Activated naive CD4-positive, alpha-beta T cell treated with anti-CD3 and anti-CD28 coated beads, Interleukin-2, amount 50 U/mL, for 72 hours (primary cell): ENCODE results near the gene SUGP1. TPM values are rescaled to one million over a fixed set of nuclear protein-coding genes. Genes with fewer than 3 reads are reported as not detected.

Source experiments
- ATAC-seq, 2 donors: fragments of 150-1000 bp; cut with Tn5 transposase; 2 replicates each; pipeline ENCODE4 v1.10.0; 2021; ENCODE audit warnings: mild to moderate bottlenecking in 2 of 2, moderate library complexity in 2 of 2
- DNase-seq, 2 donors: peaks; one replicate each; pipeline ENCODE4 v3.0.0; 2021 to 2022; ENCODE audit warnings: low spot score in 2 of 2
- H3K27ac Mint-ChIP-seq, 2 donors: one replicate each; pipeline ENCODE4 v1.8.0; 2022; ENCODE audit warnings: mild to moderate bottlenecking in 2 of 2, mixed read lengths in 2 of 2
- H3K36me3 Mint-ChIP-seq, 2 donors: one replicate each; pipeline ENCODE4 v1.8.0; 2022; ENCODE audit warnings: mixed read lengths in 2 of 2
- H3K9me3 Mint-ChIP-seq, 2 donors: one replicate each; pipeline ENCODE4 v1.8.0; 2022; ENCODE audit warnings: mixed read lengths in 2 of 2
- total RNA-seq, 2 donors: library from RNA; stranded (reverse); gene quantifications; one replicate each; pipeline ENCODE4 v1.2.3, GENCODE V29; 2022

SUGP1 gene
- total RNA-seq, 2 donors from 2014 or later, result 55.1 to 55.4 TPM

- DNase-seq, result no peak
- Mint-ChIP-seq H3K36me3 (peaks cover 4 to 22% of the 10 kb centered on the region in 2 donors), H3K9me3 (no peaks in the 10 kb centered on the region), H3K27ac (no peak overlapping the region)
- no peak for ATAC-seq
Observed at GRCh38 chr19:19279062-19279612, 41.2 kb downstream of the SUGP1 start.

- H3K36me3 Mint-ChIP-seq, result peaks cover 0 to 18% of the 10 kb centered on the region in 2 donors
- no peaks in the 10 kb centered on the region for H3K9me3 Mint-ChIP-seq
- H3K27ac Mint-ChIP-seq, result no peak overlapping the region
- DNase-seq, result no peak
- ATAC-seq, result no peak
Observed at GRCh38 chr19:19278315-19278714, 42.0 kb downstream of the SUGP1 start.

- no peaks in the 10 kb centered on the region for H3K9me3 Mint-ChIP-seq
- no peak for DNase-seq
- peaks cover 0 to 18% of the 10 kb centered on the region in 2 donors for H3K36me3 Mint-ChIP-seq
- no peak overlapping the region for H3K27ac Mint-ChIP-seq
- ATAC-seq, result no peak
Observed at GRCh38 chr19:19276851-19277250, 43.5 kb downstream of the SUGP1 start.

- ATAC-seq (no peak), DNase-seq (no peak)
- Mint-ChIP-seq H3K36me3 (peaks cover 0 to 18% of the 10 kb centered on the region in 2 donors), H3K27ac (no peak overlapping the region), H3K9me3 (no peaks in the 10 kb centered on the region)
Observed at GRCh38 chr19:19276386-19276785, 43.9 kb downstream of the SUGP1 start.

GRCh38 chr19:19274716-19275565 is 45.4 kb downstream of the SUGP1 start:
- peak in 1 of 2 donors; percentile 19 for ATAC-seq
- DNase-seq, result no peak
- H3K9me3 Mint-ChIP-seq, result no peaks in the 10 kb centered on the region
- H3K36me3 Mint-ChIP-seq, result peaks cover 0 to 11% of the 10 kb centered on the region in 2 donors
- H3K27ac Mint-ChIP-seq, result no peak overlapping the region

GRCh38 chr19:19274146-19274545 is 46.2 kb downstream of the SUGP1 start:
- Mint-ChIP-seq H3K27ac (no peak overlapping the region), H3K36me3 (peaks cover 0 to 10% of the 10 kb centered on the region in 2 donors), H3K9me3 (no peaks in the 10 kb centered on the region)
- DNase-seq, result no peak
- ATAC-seq, result no peak

GRCh38 chr19:19271828-19272599 is 48.3 kb downstream of the SUGP1 start:
- no peak for ATAC-seq
- Mint-ChIP-seq H3K36me3 (peaks cover 0 to 5% of the 10 kb centered on the region in 2 donors), H3K9me3 (no peaks in the 10 kb centered on the region), H3K27ac (no peak overlapping the region)
- no peak for DNase-seq

- H3K9me3 Mint-ChIP-seq, result no peaks in the 10 kb centered on the region
- no peaks in the 10 kb centered on the region for H3K36me3 Mint-ChIP-seq
- H3K27ac Mint-ChIP-seq, result no peak overlapping the region
- ATAC-seq, result no peak
- no peak for DNase-seq
Observed at GRCh38 chr19:19270749-19271571, 49.3 kb downstream of the SUGP1 start.

- Mint-ChIP-seq H3K9me3 (no peaks in the 10 kb centered on the region), H3K27ac (no peak overlapping the region), H3K36me3 (no peaks in the 10 kb centered on the region)
- DNase-seq (no peak), ATAC-seq (no peak)
Observed at GRCh38 chr19:19269952-19270694, 50.2 kb downstream of the SUGP1 start.

- H3K9me3 Mint-ChIP-seq, result no peaks in the 10 kb centered on the region
- no peaks in the 10 kb centered on the region for H3K36me3 Mint-ChIP-seq
- ATAC-seq (no peak), DNase-seq (no peak)
- no peak overlapping the region for H3K27ac Mint-ChIP-seq
Observed at GRCh38 chr19:19268453-19269385, 51.6 kb downstream of the SUGP1 start.

- peaks cover 0 to under 1% of the 10 kb centered on the region in 2 donors for H3K36me3 Mint-ChIP-seq
- DNase-seq, result no peak
- no peak for ATAC-seq
- no peak overlapping the region for H3K27ac Mint-ChIP-seq
- no peaks in the 10 kb centered on the region for H3K9me3 Mint-ChIP-seq
Observed at GRCh38 chr19:19267305-19267704, 53.0 kb downstream of the SUGP1 start.

- ATAC-seq (no peak), DNase-seq (no peak)
- H3K36me3 Mint-ChIP-seq, result peaks cover 0 to 10% of the 10 kb centered on the region in 2 donors
- no peak overlapping the region for H3K27ac Mint-ChIP-seq
- H3K9me3 Mint-ChIP-seq, result no peaks in the 10 kb centered on the region
Observed at GRCh38 chr19:19263886-19264487, 56.3 kb downstream of the SUGP1 start.

- H3K27ac Mint-ChIP-seq, result no peak overlapping the region
- H3K9me3 Mint-ChIP-seq, result no peaks in the 10 kb centered on the region
- DNase-seq (no peak), ATAC-seq (no peak)
- peaks cover 0 to 10% of the 10 kb centered on the region in 2 donors for H3K36me3 Mint-ChIP-seq
Observed at GRCh38 chr19:19262190-19263057, 57.9 kb downstream of the SUGP1 start.
